ENCODE data around the gene FAM25C. TPM values are rescaled to one million over a fixed set of nuclear protein-coding genes. Genes with fewer than 3 reads are reported as not detected.
"Not testable (repeated sequence)": the region's sequence is repeated elsewhere in the genome, so short reads cannot be mapped to it uniquely, and the experiment has no call there.

FAM25C gene
- total RNA-seq, 6 donors from 2014 or later = not detected

DNA sequence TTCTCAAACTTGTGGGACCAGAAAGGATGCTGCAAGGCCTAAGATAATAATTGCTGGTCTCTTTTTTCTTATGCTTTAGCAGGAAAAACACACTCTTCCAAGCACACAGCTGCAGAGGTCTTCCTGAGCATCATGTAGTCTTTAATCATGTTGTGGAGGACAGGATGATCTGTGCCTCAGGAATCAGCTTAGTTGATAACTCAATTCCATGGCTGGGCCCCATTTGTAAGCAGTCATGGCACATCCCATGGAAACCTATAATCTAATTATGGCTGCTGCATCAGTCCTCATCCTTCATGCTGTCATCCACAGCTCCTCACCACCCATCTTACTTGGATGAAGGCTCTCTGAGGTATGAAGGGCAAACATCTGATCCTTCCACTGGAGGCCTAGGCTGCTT lies 26.5 kb downstream of the FAM25C start:
- DNase-seq; H3K4me1 ChIP-seq; H3K27me3 ChIP-seq; ATAC-seq (ENCODE audit: low FRiP score in 2 of 2); H3K27ac ChIP-seq; H3K36me3 ChIP-seq; H3K4me3 ChIP-seq; H3K9me3 ChIP-seq: not testable (repeated sequence)

DNA sequence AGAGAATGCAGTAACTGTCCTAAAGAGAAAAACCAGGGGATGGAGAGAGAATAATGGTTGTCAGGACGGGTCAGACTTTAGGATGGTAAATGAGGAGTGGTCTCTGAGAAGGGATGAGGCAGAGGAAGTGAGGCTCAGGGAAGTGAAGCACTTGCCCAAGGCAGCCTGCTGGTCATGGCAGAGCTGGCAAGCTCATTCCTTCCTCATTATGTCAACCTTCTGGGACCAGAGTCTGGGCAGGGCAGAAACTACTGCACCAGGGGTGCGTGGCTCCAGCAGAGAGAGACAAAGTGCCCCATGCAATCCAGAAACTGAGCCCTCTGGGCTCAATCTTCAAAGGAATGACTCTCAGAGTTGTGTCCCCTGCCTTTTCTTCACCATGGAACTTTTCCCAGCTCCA lies 27.5 kb downstream of the FAM25C start:
- WGBS, 2 donors = no CpG with 5 or more reads among the region's 2 CpGs
- H3K27ac ChIP-seq, H3K27me3 ChIP-seq, H3K4me1 ChIP-seq, H3K9me3 ChIP-seq, H3K4me3 ChIP-seq, H3K36me3 ChIP-seq, DNase-seq: not testable (repeated sequence)
- peak in 1 of 2 donors; percentile 35 for ATAC-seq (ENCODE audit: low FRiP score in 2 of 2)

DNA sequence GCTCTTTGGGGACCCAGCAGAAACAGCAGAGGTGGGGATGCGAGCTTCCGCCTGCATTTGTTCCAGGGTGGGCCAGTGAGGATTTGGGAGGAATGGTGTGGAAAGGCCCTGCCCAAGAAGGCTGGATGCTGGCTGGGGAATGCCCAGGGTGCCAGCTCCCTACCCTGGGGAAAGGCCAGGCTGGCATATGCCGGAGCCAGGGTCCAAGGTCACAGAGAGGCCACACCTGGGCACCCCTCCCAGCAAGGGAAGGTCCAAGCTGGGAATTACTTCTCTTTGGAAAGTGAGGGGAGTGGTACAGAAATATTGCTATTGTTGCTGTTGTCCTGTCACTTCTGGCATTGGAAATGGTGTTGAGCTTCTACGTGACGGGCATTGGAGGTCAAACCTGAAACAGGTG lies 28.0 kb downstream of the FAM25C start:
- not testable (repeated sequence) for ATAC-seq (ENCODE audit: low FRiP score in 2 of 2)

DNA sequence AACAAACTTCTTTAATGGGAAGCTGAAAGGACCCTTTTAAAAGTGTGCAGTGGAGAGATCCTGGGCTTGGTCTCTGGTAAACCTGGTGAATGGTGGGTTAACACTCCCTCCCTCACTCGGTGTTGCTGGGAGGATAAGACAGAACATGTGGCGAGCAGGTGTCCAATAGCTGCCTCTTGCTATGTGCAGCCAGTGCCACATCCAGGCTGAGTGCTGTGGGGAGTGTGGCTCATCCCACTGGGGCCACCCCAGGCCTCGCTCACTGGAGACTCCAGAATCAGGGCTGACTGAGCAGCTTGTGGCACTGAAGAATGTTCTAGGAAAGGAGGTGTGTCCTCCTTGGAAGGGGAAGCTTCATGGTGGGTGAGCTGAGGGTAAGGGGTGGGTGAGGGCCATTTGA lies 29.5 kb downstream of the FAM25C start:
- 75 to 85% methylated on average over 2 to 3 of the region's 3 CpGs for WGBS, 2 donors

More for the DNA sequence above, 28.0 kb downstream of the FAM25C start:
- no CpG with 5 or more reads among the region's 5 CpGs for WGBS, 2 donors
- H3K27ac ChIP-seq, H3K4me1 ChIP-seq, H3K36me3 ChIP-seq, H3K9me3 ChIP-seq, H3K27me3 ChIP-seq, H3K4me3 ChIP-seq, DNase-seq: not testable (repeated sequence)

DNA sequence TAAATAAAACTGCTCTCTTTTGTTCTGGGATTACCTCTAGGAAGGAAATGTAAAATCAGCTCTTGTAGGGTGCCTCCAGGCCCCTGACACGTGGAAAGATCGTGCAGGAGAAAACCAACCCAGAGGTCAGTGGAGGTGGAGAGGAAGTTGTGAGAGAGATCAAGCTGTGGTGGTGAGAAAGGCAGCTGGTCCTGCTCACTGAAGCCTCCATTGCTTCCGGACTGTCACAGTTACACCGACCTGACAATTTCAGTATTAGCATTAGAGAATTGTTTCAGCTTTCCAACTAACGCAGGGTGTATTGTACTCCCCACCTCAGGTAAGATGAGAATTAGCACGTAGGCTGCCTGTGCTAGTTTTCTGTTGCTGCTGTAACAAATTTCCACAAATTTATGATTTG lies 30.6 kb downstream of the FAM25C start:
- H3K27ac ChIP-seq; H3K36me3 ChIP-seq; H3K4me1 ChIP-seq; H3K27me3 ChIP-seq; DNase-seq; H3K4me3 ChIP-seq; H3K9me3 ChIP-seq; ATAC-seq (ENCODE audit: low FRiP score in 2 of 2): not testable (repeated sequence)
- WGBS, 2 donors = 77 to 89% methylated on average over 4 to 5 of the region's 6 CpGs

More for the DNA sequence above, 29.5 kb downstream of the FAM25C start:
- not testable (repeated sequence) for H3K4me3 ChIP-seq; H3K4me1 ChIP-seq; H3K27ac ChIP-seq; ATAC-seq (ENCODE audit: low FRiP score in 2 of 2); H3K27me3 ChIP-seq; H3K9me3 ChIP-seq; H3K36me3 ChIP-seq
- peak in 1 of 2 donors; percentile 20 for DNase-seq

DNA sequence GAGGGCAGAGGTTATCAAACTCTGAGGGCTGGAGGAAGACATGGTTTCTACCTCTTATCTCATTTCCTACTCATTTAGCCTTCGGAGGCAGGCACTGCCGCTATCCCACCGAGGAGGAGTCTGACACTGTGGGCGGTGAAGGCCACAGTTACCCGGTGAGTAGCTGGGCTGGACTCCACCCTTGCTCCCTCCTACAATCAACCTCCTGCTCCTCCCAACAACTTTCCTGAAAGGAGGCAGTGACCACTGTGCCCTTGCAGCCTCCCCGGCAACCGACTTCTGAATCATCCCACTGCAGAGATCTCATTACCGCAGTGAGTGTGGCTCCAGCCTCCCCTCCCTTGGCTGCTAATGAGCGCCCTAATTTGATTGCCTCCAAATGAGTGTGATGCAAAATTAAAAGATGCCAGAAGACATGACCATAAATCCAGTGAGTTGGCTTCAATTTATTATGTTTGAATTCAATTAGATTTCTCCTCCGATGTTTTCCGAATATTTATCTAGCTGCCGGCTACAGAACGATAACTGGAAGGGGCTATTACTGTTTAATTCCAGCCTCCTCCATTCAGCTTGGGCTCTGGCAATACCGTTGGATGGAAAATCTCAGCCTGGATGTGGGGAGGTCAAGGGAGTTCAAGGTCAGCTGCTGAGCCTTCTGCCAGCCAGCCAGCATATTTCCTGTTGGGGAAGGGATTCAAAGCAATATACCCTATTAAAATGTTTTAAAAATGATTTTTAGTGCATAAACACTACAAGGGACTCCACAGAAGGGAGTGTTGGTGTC lies 35.1 kb downstream of the FAM25C start:
- peak; percentile 20 to 68 for ATAC-seq (ENCODE audit: low FRiP score in 2 of 2)
- no CpG with 5 or more reads among the region's 14 CpGs for WGBS, 2 donors

DNA sequence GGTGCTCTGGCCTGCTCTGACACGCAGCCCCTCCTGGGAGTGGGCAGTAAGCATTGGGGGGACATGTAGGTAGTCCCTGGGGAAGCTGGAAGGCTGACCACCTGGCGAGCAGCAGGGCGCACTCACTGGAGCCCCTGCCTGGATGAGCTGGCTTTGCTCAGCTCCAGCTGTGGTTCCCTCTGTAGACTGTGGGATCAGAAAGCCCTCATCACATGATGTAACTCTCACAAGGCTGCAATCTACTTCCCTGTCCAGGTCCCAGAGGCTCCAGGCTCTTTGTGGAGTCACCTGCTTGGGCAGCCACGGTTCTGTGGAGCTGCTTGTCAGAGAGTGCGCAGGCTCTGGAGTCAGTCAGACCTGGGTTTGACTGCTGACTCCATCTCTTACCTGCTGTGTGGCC lies 36.8 kb downstream of the FAM25C start:
- H3K4me3 ChIP-seq; H3K27me3 ChIP-seq; H3K4me1 ChIP-seq; DNase-seq; H3K27ac ChIP-seq; H3K9me3 ChIP-seq; ATAC-seq (ENCODE audit: low FRiP score in 2 of 2); H3K36me3 ChIP-seq: not testable (repeated sequence)
- WGBS, 2 donors = no CpG with 5 or more reads among the region's 5 CpGs

More for the DNA sequence above, 35.1 kb downstream of the FAM25C start:
- H3K4me3 ChIP-seq, H3K27me3 ChIP-seq, H3K4me1 ChIP-seq, H3K9me3 ChIP-seq, H3K27ac ChIP-seq, DNase-seq, H3K36me3 ChIP-seq: not testable (repeated sequence)

DNA sequence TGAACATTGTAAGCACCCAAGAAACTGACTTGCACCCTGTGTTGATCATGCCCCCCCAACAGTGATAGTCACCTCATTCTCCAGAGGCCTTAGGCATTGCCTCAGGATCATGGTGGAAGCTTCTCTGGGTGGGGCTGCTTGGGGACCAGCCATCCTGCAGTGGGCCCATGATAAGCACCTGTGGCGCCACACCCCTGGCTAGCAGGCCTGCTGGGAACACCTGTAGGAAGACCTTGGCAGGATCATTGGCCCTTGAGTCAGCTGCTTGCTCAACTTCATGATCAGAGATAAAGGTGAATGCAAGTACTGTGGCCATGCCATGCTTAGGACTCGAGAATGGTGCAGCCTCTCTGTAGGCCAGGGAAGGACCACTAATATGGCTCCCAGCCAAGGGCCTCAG lies 38.9 kb downstream of the FAM25C start:
- WGBS, 2 donors = no CpG with 5 or more reads among the region's 2 CpGs
- not testable (repeated sequence) for H3K27ac ChIP-seq; H3K4me3 ChIP-seq; H3K36me3 ChIP-seq; ATAC-seq (ENCODE audit: low FRiP score in 2 of 2); H3K4me1 ChIP-seq; DNase-seq; H3K9me3 ChIP-seq; H3K27me3 ChIP-seq

DNA sequence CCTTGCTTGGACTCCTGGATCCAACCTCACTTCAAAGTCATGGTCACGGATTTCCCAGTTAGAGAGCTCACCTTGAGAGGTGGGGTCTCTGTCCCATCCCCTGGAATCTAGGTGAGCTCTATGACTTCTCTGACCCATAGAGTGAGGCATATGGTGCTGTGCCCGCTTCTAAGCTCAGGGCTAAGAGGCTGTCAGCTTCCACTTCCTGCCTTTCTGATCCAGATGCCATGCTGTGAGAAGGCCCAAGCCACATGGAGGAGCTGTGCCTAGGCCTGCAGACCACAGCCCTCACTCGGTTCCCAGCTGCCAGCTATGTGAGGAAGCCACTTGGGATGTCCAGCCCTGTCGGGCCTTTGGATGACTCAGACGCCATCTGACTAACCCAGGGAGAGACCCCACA lies 39.9 kb downstream of the FAM25C start:
- not testable (repeated sequence) for H3K27me3 ChIP-seq; H3K36me3 ChIP-seq; H3K9me3 ChIP-seq; H3K27ac ChIP-seq; H3K4me1 ChIP-seq; DNase-seq; H3K4me3 ChIP-seq; ATAC-seq (ENCODE audit: low FRiP score in 2 of 2)
- WGBS, 2 donors = 84% methylated on average over 4 of the region's 5 CpGs; no CpG with 5 or more reads in 1 of the 2 donors

DNA sequence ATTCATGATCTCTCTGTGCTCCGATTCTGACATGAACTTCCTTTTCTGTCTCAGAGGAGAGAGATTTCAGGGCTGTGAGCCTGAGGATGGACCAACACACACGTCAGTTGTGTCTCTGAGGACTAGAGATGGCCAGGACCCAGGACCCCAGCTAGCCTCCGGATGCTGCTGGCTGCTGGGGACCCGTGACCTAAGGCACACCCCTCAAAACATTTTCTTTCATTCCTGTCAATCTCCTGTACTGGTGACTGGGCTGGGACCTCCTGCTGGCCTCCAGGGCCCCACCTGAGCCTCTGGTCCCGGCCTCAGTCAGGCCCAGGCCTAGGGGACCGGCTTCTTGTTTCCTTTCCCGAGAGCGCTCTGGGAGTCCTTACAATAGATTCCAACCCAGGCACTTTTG lies 42.4 kb downstream of the FAM25C start:
- ATAC-seq (ENCODE audit: low FRiP score in 2 of 2) (peak in 1 of 2 donors; percentile 23), DNase-seq (peak in 1 of 2 donors; percentile 68)
- H3K27me3 ChIP-seq, H3K27ac ChIP-seq, H3K36me3 ChIP-seq, H3K9me3 ChIP-seq, H3K4me1 ChIP-seq, H3K4me3 ChIP-seq: not testable (repeated sequence)
- 85 to 95% methylated on average over 7 to 8 of the region's 8 CpGs for WGBS, 2 donors

DNA sequence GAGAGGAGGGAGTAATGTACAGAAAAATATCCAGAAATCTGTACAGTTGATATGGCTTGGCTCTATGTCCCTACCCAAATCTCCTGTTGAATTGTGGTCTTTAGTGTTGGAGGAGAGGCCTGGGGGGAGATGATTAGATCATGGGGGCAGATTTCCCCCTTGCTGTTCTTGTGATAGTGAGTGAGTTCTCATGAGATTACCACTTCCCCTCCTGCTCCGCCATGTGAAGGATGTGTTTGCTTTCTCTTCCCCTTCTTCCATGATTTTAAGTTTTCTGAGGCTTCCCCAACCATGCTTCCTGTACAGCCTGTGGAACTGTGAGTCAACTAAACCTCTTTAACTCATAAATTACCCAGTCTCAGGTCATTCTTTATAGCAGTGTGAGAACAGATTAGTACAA lies 52.2 kb downstream of the FAM25C start:
- WGBS, 2 donors = 64 to 94% methylated on average over 1 of the region's 1 CpG
- H3K27ac ChIP-seq; H3K9me3 ChIP-seq; H3K4me1 ChIP-seq; H3K27me3 ChIP-seq; H3K4me3 ChIP-seq; H3K36me3 ChIP-seq; DNase-seq; ATAC-seq (ENCODE audit: low FRiP score in 2 of 2): not testable (repeated sequence)

Data from upper lobe of left lung (tissue), 6 donors.